Fibroblast of skin of left biceps (primary cell): ENCODE data around the gene KRTAP9-7.
"Not testable (repeated sequence)": the region's sequence is repeated elsewhere in the genome, so short reads cannot be mapped to it uniquely, and the experiment has no call there.

Experiments
- DNase-seq, 2 experiments: peaks; one replicate each; pipeline ENCODE4 v3.0.0-alpha.2; 2013; ENCODE audit warnings: low read depth in 2 of 2

Gene KRTAP9-7, protein sequence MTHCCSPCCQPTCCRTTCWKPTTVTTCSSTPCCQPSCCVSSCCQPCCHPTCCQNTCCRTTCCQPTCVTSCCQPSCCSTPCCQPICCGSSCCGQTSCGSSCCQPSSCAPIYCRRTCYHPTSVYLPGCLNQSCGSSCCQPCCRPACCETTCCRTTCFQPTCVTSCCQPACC

DNA sequence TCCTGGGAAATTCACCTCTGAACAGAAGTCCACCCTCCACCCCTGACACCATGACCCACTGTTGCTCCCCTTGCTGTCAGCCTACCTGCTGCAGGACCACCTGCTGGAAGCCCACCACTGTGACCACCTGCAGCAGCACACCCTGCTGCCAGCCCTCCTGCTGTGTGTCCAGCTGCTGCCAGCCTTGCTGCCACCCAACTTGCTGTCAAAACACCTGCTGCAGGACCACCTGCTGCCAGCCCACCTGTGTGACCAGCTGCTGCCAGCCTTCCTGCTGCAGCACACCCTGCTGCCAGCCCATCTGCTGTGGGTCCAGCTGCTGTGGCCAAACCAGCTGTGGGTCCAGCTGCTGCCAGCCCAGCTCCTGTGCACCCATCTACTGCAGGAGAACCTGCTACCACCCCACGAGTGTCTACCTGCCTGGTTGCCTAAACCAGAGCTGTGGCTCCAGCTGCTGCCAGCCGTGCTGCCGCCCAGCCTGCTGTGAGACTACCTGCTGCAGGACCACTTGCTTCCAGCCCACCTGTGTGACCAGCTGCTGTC, at the start of gene KRTAP9-7:
Gene KRTAP9-7, plus strand, starts transcription at position 51 of the 543 bp plus-strand sequence. Its CDS starts 0 bp downstream, at position 51.
- not testable (repeated sequence) for DNase-seq

DNA sequence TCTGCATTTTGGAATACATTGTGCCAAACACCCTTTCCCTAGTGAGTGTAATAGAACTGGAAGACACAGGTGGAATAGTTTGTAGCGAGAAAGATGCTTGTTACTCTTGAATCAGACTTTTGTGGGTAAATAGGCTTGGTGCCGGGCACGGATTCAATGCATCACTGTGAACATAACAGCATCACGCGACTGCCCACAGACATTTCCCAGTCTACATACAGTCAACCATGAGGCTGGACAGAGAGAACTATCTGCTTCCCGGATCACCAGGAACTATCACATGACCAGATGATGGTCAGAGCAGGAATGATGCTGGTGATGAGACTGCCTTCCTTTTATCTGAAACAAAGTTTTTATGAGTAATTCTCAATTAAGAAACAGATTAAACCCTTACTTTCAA, 49.4 kb upstream of the KRTAP9-7 start:
- no peak for DNase-seq

DNA sequence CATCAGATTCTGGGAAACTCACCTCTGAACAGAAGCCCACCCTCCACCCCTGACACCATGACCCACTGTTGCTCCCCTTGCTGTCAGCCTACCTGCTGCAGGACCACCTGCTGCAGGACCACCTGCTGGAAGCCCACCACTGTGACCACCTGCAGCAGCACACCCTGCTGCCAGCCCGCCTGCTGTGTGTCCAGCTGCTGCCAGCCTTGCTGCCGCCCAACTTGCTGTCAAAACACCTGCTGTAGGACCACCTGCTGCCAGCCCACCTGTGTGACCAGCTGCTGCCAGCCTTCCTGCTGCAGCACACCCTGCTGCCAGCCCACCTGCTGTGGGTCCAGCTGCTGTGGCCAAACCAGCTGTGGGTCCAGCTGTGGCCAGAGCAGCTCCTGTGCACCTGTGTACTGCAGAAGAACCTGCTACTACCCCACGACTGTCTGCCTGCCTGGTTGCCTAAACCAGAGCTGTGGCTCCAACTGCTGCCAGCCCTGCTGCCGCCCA, 48.9 kb upstream of the KRTAP9-7 start, which contains the start of gene KRTAP9-2:
Gene KRTAP9-2, plus strand, starts transcription at position 51 of the 498 bp plus-strand sequence. Its CDS starts 7 bp downstream, at position 58.
- not testable (repeated sequence) for DNase-seq

DNA sequence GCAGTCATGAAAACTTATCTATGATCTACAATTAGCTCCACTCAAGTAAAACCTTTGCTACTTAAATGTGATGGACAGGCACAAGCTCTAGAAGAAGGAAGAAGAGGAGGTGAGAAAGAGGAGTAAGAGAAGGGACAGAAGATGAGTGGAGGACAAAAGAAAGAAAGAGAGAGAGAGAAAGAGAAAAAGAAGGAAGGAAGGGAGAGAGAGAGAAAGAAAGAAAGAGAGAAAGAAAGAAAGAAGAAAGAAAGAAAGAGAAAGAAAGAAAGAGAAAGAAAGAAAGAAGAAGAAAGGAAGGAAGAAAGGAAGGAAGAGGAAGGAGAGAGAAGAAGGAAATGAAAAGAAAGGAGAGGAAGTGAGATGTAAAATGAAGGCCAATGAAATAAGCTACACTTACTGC, 45.4 kb upstream of the KRTAP9-7 start:
- DNase-seq = no peak

DNA sequence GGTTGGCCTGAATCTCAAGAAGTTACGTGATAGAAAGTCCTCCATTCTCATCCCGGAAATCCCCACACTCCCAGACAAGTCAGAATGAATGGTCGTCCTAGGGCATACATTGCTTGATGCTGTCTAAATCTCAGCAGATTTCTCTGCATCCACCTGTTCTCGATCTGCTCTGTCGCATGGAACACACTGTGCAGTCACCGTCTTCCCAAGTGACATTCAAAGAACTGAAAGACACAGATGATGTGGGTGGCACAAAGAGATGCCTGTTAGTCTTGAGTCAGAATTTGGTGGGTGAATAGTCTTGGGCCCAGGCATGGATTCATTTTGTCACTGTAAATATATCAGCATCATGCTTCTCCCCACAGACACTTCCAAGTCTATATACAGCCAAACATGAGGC, 43.8 kb upstream of the KRTAP9-7 start:
- no peak for DNase-seq

DNA sequence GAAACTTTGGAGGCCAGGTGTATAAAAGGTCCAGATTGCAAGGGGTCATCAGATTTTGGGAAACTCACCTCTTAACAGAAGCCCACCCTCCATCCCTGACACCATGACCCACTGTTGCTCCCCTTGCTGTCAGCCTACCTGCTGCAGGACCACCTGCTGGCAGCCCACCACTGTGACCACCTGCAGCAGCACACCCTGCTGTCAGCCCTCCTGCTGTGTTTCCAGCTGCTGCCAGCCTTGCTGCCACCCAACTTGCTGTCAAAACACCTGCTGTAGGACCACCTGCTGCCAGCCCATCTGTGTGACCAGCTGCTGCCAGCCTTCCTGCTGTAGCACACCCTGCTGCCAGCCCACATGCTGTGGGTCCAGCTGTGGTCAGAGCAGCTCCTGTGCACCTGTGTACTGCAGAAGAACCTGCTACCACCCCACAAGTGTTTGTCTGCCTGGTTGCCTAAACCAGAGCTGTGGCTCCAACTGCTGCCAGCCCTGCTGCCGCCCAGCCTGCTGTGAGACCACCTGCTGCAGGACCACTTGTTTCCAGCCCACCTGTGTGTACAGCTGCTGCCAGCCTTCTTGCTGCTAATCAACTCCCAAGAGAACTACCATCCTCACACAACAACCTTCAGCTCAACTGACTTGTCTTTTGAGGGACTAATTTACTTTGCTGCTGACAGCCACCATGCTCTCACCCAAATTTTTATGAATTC, 42.9 kb upstream of the KRTAP9-7 start, which contains the start of gene KRTAP9-3:
Gene KRTAP9-3, plus strand, starts transcription at position 51 of the 707 bp plus-strand sequence. Its CDS starts 53 bp downstream, at position 104.
- not testable (repeated sequence) for DNase-seq

DNA sequence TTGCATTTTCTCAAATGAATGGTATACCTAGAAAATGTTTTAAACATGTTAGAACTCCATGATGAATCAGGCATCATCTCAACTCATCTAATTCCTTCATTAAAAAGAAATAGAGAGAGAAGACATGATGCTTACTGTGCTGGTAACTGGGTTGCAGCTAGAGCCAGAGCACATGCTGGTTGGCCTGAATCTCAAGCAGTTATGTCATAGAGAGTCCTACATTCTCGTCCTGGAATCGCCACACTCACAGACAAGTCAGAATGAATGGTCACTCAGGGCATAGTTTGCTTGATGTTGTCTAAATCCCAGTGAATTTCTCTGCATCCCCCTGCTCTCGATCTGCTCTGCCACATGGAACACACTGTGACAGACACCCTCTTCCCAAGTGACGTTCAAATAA, 38.4 kb upstream of the KRTAP9-7 start:
- DNase-seq = not testable (repeated sequence)

DNA sequence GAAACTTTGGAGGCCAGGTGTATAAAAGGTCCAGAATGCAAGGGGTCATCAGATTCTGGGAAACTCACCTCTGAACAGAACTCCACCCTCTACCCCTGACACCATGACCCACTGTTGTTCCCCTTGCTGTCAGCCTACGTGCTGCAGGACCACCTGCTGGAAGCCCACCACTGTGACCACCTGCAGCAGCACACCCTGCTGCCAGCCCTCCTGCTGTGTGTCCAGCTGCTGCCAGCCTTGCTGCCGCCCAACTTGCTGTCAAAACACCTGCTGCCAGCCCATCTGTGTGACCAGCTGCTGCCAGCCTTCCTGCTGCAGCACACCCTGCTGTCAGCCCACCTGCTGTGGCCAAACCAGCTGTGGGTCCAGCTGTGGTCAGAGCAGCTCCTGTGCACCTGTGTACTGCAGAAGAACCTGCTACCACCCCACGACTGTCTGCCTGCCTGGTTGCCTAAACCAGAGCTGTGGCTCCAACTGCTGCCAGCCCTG, 37.5 kb upstream of the KRTAP9-7 start, which contains the start of gene KRTAP9-8:
Gene KRTAP9-8, plus strand, starts transcription at position 51 of the 489 bp plus-strand sequence. Its CDS starts 53 bp downstream, at position 104.
- DNase-seq = not testable (repeated sequence)

DNA sequence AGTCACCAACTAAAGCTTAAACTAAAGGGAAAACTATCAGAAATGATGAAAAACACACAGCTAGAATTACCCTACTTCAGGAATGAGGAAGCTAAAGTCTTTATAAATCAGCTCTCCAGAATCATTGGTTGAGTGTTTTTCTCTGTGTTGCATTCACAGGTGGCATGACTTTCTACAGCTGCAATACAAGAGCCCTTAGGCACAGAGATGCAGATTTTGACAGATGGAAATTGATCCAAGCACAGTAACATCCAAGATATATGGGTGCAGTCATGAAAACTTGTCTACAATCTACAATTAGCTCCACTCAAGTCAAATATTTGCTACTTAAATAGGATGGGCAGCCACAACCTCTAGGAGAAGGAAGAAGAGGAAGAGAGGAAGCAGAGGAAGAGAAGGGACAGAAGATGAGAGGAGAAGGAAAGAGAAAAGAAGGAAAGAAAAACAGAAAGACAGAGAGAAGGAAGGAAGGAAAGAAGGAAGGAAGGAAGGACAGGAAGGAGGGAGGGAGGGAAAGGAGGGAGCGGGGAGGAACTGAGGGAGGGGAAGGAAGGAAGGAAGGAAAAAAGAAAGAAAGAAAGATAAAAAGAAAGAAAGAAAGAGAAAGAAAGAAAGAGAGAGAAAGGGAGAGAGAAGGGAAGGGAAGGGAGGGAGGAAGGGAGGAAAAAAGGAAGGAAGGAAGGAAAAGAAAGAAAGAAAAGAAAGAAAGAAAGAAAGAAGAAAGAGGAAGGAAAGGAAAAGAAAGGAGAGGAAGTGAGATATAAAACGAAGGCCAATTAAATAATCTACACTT, 28.3 kb upstream of the KRTAP9-7 start:
- DNase-seq = not testable (repeated sequence)

DNA sequence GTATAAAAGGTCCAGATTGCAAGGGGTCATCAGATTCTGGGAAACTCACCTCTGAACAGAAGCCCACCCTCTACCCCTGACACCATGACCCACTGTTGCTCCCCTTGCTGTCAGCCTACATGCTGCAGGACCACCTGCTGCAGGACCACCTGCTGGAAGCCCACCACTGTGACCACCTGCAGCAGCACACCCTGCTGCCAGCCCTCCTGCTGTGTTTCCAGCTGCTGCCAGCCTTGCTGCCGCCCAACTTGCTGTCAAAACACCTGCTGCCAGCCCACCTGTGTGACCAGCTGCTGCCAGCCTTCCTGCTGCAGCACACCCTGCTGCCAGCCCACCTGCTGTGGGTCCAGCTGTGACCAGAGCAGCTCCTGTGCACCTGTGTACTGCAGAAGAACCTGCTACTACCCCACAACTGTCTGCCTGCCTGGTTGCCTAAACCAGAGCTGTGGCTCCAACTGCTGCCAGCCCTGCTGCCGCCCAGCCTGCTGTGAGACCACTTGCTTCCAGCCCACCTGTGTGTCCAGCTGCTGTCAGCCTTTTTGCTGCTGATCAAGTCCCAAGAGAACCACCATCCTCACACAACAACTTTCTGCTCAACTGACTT, 25.8 kb upstream of the KRTAP9-7 start, which contains the start of gene KRTAP9-4:
Gene KRTAP9-4, plus strand, starts transcription at position 51 of the 604 bp plus-strand sequence. Its CDS starts 34 bp downstream, at position 85.
- not testable (repeated sequence) for DNase-seq

DNA sequence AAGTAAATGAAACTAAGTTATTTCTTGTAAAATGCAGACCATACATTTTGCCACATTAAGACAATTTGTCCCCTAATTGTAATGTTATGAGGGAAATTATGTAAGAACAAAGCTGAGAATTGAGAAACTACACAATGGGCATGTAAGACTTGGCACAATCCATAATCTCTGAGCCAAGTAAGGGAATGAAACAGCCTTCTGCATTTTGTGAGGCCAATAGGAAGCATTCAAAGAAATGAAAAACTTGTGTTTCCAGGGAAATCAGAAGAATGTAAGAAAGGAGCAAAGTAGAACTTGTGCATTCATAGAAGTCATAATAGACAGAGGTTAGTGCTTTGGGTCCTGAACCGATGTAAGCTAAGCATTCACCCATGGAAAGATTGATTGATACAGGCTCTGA, 24.2 kb upstream of the KRTAP9-7 start:
- no peak for DNase-seq

DNA sequence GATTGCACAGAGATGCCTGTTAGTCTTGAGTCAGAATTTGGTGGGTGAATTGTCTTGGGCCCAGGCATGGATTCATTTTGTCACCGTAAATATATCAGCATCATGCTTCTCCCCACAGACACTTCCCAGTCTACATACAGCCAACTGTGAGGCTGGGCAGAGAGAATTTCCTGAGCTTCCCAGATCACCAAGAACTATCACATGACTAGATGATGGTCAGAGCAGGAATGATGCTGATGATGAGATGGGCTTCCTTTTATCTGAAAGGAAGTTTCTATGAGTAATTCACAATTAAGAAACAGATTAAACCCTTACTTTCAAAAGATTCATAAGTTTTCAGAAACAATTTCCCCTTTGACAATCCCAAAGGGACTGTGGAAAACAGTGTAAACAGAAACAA, 20.6 kb upstream of the KRTAP9-7 start:
- DNase-seq = no peak

DNA sequence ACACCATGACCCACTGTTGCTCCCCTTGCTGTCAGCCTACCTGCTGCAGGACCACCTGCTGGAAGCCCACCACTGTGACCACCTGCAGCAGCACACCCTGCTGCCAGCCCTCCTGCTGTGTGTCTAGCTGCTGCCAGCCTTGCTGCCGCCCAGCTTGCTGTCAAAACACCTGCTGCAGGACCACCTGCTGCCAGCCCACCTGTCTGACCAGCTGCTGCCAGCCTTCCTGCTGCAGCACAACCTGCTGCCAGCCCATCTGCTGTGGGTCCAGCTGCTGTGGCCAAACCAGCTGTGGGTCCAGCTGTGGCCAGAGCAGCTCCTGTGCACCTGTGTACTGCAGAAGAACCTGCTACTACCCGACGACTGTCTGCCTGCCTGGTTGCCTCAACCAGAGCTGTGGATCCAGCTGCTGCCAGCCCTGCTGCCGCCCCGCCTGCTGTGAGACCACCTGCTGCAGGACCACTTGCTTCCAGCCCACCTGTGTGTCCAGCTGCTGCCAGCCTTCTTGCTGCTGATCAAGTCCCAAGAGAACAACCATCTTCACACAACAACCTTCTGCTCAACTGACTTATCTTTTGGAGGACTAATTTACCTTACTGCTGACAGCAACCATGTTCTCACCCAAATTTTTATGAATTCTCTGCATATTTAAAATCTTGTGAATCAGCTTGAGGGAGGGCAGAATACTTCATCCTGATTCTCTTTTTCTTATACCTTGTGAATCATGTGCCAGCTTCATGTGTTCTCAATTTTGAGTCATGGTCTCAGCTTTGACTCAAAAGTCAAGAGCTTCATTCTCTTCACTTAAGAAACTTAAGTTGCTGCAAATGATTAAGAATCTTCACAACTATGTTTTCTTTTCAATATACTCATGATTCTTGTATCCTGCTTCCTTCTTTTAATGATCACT, 19.9 kb upstream of the KRTAP9-7 start, which contains the start of gene KRTAP9-9:
Gene KRTAP9-9, plus strand, starts transcription at position 4 of the 910 bp plus-strand sequence.
- not testable (repeated sequence) for DNase-seq

DNA sequence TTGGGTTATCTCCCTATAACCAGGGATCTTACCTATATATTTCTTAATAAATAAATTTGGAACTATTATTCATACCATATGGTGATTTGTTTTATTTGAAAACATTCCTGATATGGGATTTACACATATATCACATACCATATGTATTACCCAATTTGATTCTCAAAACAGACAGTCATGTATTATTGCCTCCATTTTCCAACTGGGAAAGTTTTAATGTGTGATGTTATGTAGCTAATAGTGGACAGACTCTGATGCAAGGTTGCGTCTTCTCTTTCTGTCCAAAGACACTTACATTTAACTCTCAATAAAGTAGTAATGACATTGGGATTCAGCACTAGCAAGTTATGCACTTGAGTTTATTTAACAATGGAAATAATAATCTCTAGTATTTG, 19.2 kb upstream of the KRTAP9-7 start:
- peak; percentile 33 to 45 for DNase-seq

DNA sequence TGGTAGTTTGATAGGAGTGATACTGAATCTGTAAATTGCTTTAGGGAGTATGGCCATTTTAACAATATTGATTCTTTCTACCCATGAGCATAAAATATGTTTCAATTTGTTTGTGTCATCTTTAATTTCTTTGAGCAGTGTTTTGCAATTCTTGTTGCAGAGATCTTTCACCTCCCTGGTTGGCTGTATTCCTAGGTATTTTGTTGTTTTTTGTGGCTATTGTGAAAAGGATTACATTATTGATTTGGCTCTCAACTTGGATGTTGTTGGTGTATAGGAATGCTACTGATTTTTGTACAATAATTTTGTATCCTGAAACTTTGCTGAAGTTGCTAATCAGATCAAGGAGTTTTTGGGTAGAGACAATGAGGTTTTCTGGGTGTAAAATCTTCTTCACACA, 17.1 kb upstream of the KRTAP9-7 start:
- DNase-seq = no peak

DNA sequence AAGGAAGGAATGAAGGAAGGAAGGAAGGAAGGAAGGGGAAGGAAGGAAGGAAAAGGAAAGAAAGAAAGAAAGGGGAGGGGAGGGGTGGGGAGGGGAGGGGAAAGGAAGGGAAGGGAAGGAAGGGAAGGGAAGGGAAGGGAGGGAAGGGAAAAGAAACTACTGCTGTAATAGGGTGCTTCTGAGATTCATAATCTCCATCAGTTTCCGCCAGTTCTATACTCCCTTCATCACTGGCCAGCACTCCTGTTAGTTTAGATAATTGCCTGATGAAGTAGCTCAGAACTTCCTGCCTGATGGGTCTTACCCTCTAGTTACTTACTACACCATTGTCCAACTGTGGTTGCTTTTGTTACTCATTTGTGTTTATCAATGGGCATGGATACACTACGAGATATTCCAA, 12.3 kb upstream of the KRTAP9-7 start:
- no peak for DNase-seq

DNA sequence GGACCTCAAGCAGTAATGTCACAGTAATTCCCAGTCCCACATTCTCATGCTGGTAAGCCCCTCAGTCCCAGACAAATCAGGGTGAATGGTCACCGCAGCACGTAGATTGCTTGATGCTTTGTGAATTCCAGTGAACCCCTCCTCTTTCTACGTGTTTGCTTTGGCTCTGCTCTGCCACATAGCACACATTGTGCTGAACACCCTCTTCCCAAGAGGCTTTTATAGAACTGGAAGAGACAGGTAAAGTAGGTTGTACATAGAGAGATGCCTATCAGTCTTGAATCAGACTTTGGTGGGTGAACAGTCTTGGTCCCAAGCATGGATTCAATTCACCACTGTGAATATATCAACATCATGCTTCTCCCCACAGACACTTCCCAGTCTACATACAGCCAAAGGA, 10.9 kb upstream of the KRTAP9-7 start:
- DNase-seq = no peak

DNA sequence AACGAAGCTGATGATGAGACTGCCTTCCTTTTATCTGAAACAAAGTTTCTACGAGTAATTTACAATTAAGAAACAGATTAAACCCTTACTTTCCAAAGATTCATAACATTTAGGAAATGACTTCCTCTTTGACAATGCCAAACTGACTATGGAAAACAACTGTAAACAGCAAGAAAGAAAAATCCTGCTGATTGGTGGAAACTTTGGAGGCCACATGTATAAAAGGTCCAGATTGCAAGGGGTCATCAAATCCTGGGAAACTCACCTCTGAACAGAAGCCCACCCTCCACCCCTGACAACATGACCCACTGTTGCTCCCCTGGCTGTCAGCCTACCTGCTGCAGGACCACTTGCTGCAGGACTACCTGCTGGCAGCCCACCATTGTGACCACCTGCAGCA, 10.4 kb upstream of the KRTAP9-7 start, which contains the start of gene KRTAP9-6:
Gene KRTAP9-6, plus strand, starts transcription at position 301 of the 400 bp plus-strand sequence. Its CDS starts 0 bp downstream, at position 301.
- no peak for DNase-seq

DNA sequence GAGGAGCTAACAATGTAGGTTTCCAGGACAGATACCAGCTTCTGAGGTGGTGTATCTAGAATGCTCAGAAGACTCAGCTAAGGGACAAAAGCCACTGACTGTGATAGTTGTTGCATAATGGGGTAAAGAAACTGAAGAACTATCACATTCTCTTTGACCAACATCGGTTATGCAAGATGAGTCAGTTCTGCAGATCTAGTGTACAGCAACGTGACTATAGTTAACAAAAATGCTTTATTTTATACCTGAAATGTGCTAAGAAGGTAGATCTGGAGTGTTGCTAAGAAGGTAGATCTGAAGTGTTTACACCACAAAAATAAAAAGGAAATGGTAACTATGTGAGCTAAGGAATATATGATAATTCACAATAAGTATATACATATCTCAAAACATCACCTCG, 7.8 kb upstream of the KRTAP9-7 start:
- DNase-seq = no peak

DNA sequence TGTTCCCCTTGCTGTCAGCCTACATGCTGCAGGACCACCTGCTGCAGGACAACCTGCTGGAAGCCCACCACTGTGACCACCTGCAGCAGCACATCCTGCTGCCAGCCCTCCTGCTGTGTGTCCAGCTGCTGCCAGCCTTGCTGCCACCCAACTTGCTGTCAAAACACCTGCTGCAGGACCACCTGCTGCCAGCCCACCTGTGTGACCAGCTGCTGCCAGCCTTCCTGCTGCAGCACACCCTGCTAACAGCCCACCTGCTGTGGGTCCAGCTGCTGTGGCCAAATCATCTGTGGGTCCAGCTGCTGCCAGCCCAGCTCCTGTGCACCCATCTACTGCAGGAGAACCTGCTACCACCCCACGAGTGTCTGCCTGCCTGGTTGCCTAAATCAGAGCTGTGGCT, 4.2 kb upstream of the KRTAP9-7 start:
- DNase-seq = not testable (repeated sequence)
